ENCODE measurements around the gene VMAC.

The VMAC gene

DNA sequence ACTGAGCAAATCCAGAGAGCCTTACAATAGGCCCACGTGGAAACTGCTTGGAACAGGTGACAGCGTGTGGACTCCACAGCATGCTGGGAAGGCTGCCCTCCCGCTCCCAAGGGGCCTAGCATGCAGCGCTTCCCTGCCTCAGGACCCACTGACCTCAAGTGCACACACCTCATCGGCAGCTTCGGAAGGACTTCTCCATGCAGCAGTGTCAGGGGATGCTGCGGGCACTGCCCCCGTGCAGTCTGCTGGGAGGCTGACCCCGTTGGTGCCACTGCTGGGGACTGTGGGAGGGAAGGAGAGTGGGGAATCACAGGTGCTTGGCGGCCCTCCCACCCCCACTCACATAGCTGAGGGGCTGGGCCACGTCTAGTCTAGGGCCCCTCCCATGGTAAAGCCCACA is 26.6 kb downstream of the VMAC start:
- no peak for DNase-seq (ENCODE audit: low spot score)

DNA sequence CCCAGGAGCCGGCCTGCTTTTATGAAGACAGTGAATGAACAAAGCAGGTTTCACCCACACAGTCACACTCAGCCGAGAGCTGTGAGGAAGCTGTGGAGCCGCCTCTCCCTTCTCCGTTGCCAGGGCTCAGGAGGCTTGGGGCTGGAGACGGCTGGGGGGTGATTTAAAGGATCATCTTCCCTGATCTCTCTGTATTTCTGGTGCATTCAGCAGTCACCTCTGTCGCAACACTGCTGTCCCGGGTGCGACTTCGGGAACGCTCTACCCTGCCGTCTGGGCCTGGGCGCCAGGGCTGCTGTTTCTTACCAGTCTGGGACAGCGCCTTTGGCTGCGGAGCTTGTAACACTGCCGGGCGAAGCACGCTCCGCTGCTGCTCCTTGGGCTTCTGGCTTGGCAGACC is 27.5 kb downstream of the VMAC start:
- DNase-seq (ENCODE audit: low spot score), result no peak

GRCh38 chr19:5932609-5933262 is 28.1 kb downstream of the VMAC start:
- no peak for DNase-seq (ENCODE audit: low spot score)

DNA sequence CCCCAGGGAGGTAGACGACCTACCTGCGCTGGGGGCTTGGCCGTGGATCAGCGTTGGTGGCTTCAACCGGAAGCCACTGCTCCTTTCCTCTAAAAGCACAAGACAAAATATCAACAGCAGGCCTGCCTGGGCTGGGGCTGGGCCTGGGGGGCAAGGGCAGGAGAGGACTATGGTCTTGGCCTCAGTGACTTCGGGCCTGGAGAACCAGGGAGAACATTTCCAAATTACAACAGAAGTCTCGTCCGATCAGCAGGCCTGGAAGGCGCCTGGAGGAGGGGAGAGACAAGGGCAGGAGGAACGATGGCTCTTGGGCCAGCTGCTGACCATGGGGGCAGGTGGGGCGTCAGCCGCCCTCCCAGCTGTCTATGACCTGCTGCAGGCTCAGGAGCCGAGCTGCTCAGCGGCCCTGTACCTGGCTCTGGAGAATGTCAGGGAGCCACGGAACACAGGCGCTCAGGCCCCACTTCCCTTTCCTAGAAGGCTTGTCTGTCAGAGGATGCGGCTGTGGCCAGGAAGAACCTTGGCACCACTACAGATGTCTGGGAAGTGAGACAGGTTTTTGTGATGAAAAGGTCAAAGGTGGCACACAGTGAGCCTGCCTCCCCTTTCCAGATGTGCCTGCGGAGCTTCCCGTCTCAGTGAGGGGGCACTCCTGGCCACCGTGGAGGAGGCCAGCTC is 28.9 kb downstream of the VMAC start:
- no peak for DNase-seq (ENCODE audit: low spot score)

- DNase-seq (ENCODE audit: low spot score), result no peak
Measured at GRCh38 chr19:5934069-5934401, 29.4 kb downstream of the VMAC start.

- DNase-seq (ENCODE audit: low spot score), result no peak
Measured at GRCh38 chr19:5934774-5935472, 30.3 kb downstream of the VMAC start.

GRCh38 chr19:5935473-5936291 is 31.0 kb downstream of the VMAC start:
- no peak for DNase-seq (ENCODE audit: low spot score)

DNA sequence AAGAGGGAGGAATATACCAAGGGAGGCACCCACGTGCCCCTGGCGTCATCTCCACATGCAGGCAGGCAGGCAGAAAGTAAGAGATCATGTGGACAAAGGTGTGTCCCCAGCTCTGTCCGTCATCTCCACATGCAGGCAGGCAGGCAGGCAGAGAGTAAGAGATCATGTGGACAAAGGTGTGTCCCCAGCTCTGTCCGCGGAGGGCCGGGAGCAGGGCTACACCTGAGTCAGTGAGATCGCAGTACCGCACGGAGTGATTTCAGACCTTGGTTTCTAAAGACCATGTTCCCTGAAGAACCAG is 31.6 kb downstream of the VMAC start:
- no peak for DNase-seq (ENCODE audit: low spot score)

- DNase-seq (ENCODE audit: low spot score), result no peak
Measured at GRCh38 chr19:5937550-5937949, 32.9 kb downstream of the VMAC start.

GRCh38 chr19:5940260-5941208 is 35.9 kb downstream of the VMAC start:
- DNase-seq (ENCODE audit: low spot score), result no peak

- DNase-seq (ENCODE audit: low spot score), result no peak
Measured at GRCh38 chr19:5941673-5942072, 37.0 kb downstream of the VMAC start.

GRCh38 chr19:5943045-5943444 is 38.4 kb downstream of the VMAC start:
- no peak for DNase-seq (ENCODE audit: low spot score)

- no peak for DNase-seq (ENCODE audit: low spot score)
Measured at GRCh38 chr19:5943623-5944022, 39.0 kb downstream of the VMAC start.

GRCh38 chr19:5947435-5947834 is 42.8 kb downstream of the VMAC start:
- DNase-seq (ENCODE audit: low spot score), result no peak

DNA sequence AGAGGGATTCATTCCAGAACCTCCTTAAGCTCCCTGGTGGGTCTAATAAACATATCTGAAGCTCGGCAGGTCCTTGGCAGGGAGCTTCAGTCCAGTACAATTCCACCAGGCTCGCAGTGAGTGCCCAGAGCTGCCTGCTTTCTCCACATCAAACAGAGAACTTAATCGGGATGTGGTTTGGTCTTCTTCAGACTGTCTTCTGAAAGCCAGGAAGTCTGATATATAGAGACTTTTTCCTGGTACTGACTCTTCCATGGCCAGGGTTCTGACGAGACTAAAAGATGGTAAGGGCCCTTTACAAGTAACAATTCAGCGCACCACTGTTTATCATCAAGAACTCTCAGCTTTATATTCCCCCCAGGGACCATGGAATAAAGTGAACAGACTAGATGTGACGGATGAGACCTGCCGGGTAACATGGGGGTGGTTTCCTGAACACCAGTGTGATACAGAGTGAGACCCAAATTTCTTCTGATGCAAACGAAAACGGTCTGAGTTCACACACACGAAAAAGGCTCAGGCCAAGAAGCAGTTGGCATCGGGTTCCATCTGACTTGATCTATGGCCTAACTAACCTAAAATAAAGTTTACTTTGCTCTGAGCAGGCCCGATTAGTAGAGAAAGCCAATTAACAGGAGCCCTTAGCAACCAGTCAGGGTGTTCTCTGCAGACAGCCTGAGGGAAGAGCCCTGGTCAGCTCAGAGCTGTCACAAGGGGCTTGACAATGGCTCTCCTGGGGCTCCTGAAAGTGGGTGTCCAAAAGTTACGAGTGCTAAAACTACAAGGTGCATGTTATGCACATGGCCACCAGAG is 44.3 kb downstream of the VMAC start:
- no peak for DNase-seq (ENCODE audit: low spot score)

GRCh38 chr19:5949792-5950305 is 45.2 kb downstream of the VMAC start:
- no peak for DNase-seq (ENCODE audit: low spot score)

DNA sequence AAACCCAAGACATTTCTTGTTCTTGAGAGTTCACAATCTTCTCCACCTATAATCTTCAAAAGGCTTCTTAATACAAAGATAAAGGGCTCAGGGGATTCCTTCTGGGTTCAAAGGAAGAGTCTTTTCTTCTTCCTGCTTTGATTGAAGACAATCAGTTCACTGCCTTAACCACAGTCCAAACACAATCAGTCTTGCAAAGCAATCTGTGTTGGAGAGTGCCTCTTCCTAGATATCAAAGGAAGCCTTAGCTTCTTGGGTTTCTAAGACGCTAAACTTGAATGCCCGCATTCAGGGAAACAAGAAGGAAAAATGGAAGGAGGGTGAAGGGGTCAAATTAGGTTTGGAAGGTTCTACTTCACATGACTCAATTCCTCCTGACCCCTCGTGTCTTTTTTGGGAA is 46.1 kb downstream of the VMAC start:
- no peak for DNase-seq (ENCODE audit: low spot score)

DNA sequence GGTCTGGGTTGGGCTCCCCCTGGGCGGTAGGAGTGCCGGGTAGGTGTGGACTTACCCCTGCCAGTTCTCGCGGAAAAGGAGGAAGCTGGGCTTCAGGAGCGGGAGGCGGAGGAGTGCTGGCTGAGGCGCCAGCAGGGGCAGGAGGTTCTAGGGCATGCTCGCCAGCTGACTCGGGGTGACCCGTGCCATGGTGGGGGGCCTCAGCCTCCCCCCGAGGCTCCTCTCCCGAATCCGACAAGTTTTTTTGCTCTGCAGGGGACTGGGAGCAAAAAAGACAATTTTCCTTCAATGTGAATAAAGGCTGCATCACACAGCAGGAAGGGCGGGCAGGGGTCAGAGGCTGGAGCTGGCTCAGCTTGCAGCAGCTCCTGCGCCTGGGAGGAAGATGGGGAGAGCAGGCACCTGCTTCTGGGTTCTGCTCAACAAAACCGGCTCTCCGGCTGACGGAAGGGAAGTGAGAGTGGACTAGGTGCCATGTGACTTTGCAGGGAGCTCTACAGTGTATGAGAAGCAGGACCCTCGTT is 46.7 kb downstream of the VMAC start:
- no peak for DNase-seq (ENCODE audit: low spot score)

GRCh38 chr19:5952193-5953029 is 47.7 kb downstream of the VMAC start:
- DNase-seq (ENCODE audit: low spot score), result no peak

Measured in SW480 (cell line).